ENCODE data around the gene S1PR4. TPM values are rescaled to one million over a fixed set of nuclear protein-coding genes. Genes with fewer than 3 reads are reported as not detected.
"Not testable (repeated sequence)": the region's sequence is repeated elsewhere in the genome, so short reads cannot be mapped to it uniquely, and the experiment has no call there.

S1PR4 gene
- total and polyA plus RNA-seq, 2 donors from 2014 or later = 0.67 to 5.1 TPM

DNA sequence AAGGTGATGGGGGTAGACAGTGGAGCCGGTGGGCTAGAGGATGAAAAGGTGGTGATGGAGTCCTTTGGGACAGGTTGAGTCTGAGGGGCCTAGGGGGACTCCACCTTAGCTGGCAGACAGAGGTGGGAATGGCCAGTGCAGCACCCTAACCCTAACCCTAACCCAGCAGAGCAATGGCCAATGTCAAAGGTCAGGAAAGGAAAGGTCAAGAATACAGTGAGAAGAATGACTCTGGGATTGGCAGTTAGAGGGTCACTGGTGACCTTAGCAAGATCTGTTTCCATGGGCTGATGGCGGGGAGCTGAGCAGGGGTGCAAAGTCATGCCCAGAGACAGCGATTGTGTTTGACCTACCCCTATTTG lies 26.2 kb upstream of the S1PR4 start:
- Histone ChIP-seq H3K9me3 (ENCODE audit: control insufficient read depth in 2 of 3, insufficient read depth in 1 of 3, low read length in 3 of 3) (no peaks in the 10 kb centered on the region), H3K27ac (ENCODE audit: low read depth in 2 of 2, low read length in 2 of 2) (no peak overlapping the region), H3K4me3 (ENCODE audit: low read length in 3 of 3) (no peak overlapping the region), H3K27me3 (ENCODE audit: control insufficient read depth, insufficient read depth, low read length) (no peaks in the 10 kb centered on the region), H3K4me1 (ENCODE audit: control insufficient read depth in 2 of 3, insufficient read depth in 2 of 3, low read depth in 1 of 3, low read length in 3 of 3) (peaks cover 0 to 10% (median 0%) of the 10 kb centered on the region in 3 donors), H3K9ac (ENCODE audit: low read length in 3 of 3) (no peak overlapping the region), H3K36me3 (ENCODE audit: control insufficient read depth in 2 of 3, insufficient read depth in 3 of 3, low read length in 3 of 3) (no peaks in the 10 kb centered on the region)
- no peak for FAIRE-seq
- intact Hi-C loops (cut with DNase I) = no loop called here
- TF ChIP-seq, protein P1, sequence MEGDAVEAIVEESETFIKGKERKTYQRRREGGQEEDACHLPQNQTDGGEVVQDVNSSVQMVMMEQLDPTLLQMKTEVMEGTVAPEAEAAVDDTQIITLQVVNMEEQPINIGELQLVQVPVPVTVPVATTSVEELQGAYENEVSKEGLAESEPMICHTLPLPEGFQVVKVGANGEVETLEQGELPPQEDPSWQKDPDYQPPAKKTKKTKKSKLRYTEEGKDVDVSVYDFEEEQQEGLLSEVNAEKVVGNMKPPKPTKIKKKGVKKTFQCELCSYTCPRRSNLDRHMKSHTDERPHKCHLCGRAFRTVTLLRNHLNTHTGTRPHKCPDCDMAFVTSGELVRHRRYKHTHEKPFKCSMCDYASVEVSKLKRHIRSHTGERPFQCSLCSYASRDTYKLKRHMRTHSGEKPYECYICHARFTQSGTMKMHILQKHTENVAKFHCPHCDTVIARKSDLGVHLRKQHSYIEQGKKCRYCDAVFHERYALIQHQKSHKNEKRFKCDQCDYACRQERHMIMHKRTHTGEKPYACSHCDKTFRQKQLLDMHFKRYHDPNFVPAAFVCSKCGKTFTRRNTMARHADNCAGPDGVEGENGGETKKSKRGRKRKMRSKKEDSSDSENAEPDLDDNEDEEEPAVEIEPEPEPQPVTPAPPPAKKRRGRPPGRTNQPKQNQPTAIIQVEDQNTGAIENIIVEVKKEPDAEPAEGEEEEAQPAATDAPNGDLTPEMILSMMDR (IDR thresholded peaks at IDR 0.05; ENCODE audit: borderline replicate concordance, extremely low read depth, insufficient read depth) = no peak
- DNase-seq = no peak

DNA sequence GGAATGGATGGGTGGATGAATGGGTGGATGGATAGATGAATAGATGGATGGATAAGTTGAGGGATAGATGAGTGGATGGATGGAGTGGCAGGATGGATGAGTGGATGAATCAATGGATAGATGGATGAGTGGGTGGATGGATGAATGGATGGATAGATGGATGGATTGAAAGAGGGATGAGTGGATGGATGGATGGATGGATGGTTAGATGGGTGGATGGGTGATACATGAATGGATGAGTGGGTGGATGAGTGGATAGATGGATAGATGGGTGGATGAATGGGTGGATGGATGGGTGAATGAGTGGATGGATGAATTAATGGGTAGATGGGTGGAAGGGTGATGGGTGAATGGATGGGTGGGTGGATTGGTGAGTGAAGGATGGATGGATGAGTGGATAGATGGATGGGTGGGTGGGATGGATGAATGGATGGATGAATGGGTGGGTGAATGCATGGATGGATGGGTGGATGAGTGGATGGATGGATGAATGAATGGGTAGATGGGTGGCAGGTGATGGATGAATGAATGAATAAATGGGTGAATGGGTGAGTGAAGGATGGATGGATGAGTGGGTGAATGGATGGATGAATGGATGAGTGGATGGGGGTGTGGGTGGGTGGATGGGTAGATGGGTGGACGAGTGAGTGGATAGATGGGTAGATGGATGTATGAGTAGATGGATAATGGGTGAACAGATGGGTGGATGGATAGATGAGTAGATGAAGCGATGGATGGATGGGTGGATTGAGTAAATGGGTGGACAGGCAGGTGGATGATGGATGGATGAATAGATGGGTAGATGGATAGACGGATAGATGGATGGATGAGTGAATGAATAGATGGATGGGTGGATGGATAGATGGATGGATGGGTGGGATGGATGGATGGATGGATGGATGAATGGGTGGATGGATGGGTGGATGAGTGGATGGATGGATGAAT lies 25.0 kb upstream of the S1PR4 start:
- intact Hi-C loops (cut with DNase I) = no loop called here
- H3K4me1 ChIP-seq (ENCODE audit: control insufficient read depth in 2 of 3, insufficient read depth in 2 of 3, low read depth in 1 of 3, low read length in 3 of 3) = peaks cover 0 to 10% (median 0%) of the 10 kb centered on the region in 3 donors
- no peak overlapping the region for H3K9ac ChIP-seq (ENCODE audit: low read length in 3 of 3)
- TF ChIP-seq, protein P1 (IDR thresholded peaks at IDR 0.05; ENCODE audit: borderline replicate concordance, extremely low read depth, insufficient read depth) = no peak
- no peaks in the 10 kb centered on the region for H3K9me3 ChIP-seq (ENCODE audit: control insufficient read depth in 2 of 3, insufficient read depth in 1 of 3, low read length in 3 of 3)
- FAIRE-seq = no peak
- DNase-seq = no peak
- H3K4me3 ChIP-seq (ENCODE audit: low read length in 3 of 3) = no peak overlapping the region
- H3K27ac ChIP-seq (ENCODE audit: low read depth in 2 of 2, low read length in 2 of 2) = no peak overlapping the region
- H3K36me3 ChIP-seq (ENCODE audit: control insufficient read depth in 2 of 3, insufficient read depth in 3 of 3, low read length in 3 of 3) = no peaks in the 10 kb centered on the region
- H3K27me3 ChIP-seq (ENCODE audit: control insufficient read depth, insufficient read depth, low read length) = no peaks in the 10 kb centered on the region

DNA sequence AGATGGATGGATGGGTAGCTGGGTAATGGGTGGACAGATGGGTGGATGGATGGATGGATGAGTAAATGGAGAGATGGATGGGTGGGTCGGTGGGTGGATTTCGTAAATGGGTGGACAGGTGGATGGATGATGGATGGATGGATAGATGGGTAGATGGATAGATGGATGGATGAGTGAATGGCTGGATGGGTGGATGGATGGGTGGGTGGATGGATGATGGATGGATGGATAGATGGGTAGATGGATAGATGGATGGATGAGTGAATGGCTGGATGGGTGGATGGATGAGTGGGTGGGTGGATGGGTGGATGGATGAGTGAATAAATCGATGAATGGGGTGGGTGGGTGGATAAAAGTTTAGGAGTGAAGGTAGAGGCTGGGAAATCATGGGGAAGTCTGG lies 24.1 kb upstream of the S1PR4 start:
- H3K27me3 ChIP-seq (ENCODE audit: control insufficient read depth, insufficient read depth, low read length); H3K36me3 ChIP-seq (ENCODE audit: control insufficient read depth in 2 of 3, insufficient read depth in 3 of 3, low read length in 3 of 3); H3K9ac ChIP-seq (ENCODE audit: low read length in 3 of 3); H3K4me3 ChIP-seq (ENCODE audit: low read length in 3 of 3); FAIRE-seq; H3K9me3 ChIP-seq (ENCODE audit: control insufficient read depth in 2 of 3, insufficient read depth in 1 of 3, low read length in 3 of 3); H3K4me1 ChIP-seq (ENCODE audit: control insufficient read depth in 2 of 3, insufficient read depth in 2 of 3, low read depth in 1 of 3, low read length in 3 of 3); DNase-seq; intact Hi-C loops (cut with DNase I): not testable (repeated sequence)
- peak overlapping the region in 1 of 2 donors; percentile 32 for H3K27ac ChIP-seq (ENCODE audit: low read depth in 2 of 2, low read length in 2 of 2)

DNA sequence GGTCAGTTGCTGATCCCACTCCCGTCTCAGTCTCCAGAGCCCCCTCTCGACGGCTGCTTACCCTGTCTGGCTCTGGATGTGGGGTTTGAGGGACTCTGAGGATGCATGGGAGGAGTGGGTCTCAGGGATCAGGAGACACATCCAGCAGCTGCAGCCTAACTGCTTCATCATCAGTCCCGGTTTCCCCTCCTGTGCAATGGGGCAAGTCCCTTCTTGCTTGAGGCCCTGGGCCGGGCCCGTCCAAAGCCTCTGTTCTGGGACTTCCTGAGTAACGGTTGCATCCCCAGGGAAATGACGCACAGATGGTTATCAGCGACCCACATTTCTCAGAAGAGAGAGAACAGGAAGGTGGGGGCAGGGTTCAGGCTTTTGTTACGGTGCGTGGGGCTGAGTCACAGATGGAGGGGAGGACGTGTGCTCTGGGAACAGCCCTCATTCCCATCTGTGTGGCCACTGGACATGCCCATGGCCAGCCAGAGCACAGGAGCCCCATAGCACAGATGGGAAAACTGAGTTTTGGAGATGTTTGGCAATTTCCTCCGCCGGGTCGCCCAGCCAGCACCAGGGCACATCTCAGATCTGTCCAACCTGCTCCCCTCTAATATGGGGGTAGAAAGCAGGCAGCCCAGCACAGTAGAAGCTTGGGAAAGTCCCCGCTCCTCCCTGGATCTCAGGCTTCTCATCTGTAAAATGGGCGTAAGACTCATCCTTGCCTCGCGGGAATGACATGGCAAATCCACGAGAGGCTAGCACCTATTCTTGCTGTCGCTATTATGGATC lies 23.4 kb upstream of the S1PR4 start:
- no peaks in the 10 kb centered on the region for H3K27me3 ChIP-seq (ENCODE audit: control insufficient read depth, insufficient read depth, low read length)
- peaks cover 0 to 10% (median 0%) of the 10 kb centered on the region in 3 donors for H3K4me1 ChIP-seq (ENCODE audit: control insufficient read depth in 2 of 3, insufficient read depth in 2 of 3, low read depth in 1 of 3, low read length in 3 of 3)
- intact Hi-C loops (cut with DNase I) = no loop called here
- no peaks in the 10 kb centered on the region for H3K36me3 ChIP-seq (ENCODE audit: control insufficient read depth in 2 of 3, insufficient read depth in 3 of 3, low read length in 3 of 3)
- TF ChIP-seq, protein P1 (IDR thresholded peaks at IDR 0.05; ENCODE audit: borderline replicate concordance, extremely low read depth, insufficient read depth) = no peak
- peak overlapping the region in 1 of 3 donors; percentile 12 for H3K9ac ChIP-seq (ENCODE audit: low read length in 3 of 3)
- peak overlapping the region; percentile 32 to 78 for H3K27ac ChIP-seq (ENCODE audit: low read depth in 2 of 2, low read length in 2 of 2)
- no peaks in the 10 kb centered on the region for H3K9me3 ChIP-seq (ENCODE audit: control insufficient read depth in 2 of 3, insufficient read depth in 1 of 3, low read length in 3 of 3)
- H3K4me3 ChIP-seq (ENCODE audit: low read length in 3 of 3) = no peak overlapping the region
- FAIRE-seq = no peak
- peak in 2 of 5 donors; percentile 51 to 93 for DNase-seq
